NCI-H82 treated with DMSO at 0.1 percent for 48 hours (cell line): ENCODE measurements around the gene GRB2.

ENCODE experiments used
- DNase-seq: peaks from one replicate; lab custom pipeline; 2025; ENCODE audit not compliant: unreplicated experiment; lab: John Stamatoyannopoulos, UW

The GRB2 gene

DNA sequence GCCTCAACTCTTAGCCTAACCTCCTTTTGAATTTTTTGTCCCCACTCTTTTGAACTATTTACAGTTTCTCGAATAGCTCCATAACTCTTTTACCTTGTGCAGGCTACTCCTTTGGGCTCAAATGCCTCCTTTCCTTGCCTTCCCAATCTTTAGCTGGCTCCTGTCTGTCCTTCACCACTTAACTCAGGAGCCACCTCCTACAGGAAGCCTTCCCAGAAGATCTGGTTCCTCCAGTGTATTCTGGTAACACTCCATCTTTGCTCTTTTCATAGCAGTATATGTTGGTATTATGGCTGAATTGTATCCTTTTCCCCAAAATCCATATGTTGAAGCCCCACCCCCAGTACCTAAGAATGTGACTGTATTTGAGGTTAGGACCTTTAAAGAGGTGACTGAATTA is 9.0 kb upstream of the GRB2 start:
- no peak for DNase-seq

DNA sequence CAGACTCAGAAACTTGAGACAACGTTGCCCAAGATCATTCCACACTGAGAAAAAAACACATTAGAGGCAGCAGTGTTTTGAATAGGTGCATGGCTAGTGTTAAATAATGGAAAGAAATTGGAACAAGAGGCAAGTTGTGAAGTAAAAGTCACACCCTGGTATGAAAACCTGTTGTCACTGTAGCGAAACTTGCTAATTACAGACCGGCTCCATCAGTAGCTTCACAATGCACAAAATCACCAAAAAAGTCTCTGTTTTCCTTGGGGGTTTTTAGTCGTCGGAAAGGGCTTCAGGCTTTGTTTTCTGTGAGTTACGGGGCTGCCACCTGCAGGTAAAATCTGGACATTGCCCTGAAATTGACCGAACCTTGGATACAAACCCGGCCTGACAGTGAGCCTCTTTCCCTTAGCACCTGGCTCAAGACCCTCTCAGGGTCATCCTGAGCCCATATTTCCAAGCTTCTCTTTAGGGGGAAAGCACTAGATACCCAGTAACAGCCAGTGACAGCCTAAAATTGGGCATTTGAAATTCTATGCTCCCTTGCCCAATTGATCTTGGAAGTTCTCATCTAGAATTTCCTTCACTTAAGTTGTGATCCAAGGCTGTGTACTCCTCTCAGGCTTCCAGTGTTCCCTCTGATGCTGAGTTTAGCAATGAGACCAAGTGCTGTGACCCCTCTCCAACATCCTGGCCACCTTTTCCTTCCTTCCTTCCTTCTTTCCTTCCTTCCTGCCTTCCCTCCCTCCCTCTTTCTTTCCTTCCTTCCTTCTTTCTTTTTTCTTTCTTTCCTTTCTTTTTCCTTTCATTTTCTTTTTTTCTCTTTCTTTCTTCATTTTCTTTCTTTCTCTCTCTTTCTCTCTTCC is 7.2 kb upstream of the GRB2 start:
- DNase-seq: peak; percentile 57

DNA sequence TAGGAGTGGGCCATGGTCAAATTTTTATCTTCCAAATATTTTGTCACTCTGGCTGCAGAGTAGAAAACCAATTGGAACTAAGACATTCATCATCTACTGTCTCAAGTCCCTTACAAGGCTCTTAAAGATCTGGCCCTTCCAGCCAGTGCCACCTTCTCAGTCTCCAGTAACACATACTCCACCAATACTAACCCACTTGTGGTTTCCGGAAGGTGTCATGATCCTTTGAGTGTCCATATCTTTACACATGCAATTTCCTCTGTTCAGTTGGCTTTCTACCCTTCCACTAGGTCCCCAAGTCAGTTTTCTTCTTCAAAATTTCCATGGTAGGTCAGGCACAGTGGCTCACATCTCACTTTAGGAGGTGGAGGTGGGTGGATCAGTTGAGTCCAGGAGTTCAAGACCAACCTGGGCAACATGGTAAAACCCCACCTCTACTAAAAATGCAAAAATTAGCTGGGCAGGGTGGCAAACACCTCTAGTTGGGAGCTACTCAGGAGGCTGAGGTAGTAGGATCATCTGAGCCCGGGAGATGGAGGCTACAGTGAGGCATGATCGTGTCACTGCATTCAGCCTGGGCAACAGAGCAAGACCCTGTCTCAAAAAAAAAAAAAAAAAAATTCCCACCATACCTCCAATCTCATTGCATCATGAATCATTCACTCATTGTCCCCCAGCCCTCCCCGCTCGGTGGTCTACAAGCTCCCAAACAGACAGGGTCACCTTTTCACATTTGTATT is 6.0 kb upstream of the GRB2 start:
- DNase-seq: no peak

DNA sequence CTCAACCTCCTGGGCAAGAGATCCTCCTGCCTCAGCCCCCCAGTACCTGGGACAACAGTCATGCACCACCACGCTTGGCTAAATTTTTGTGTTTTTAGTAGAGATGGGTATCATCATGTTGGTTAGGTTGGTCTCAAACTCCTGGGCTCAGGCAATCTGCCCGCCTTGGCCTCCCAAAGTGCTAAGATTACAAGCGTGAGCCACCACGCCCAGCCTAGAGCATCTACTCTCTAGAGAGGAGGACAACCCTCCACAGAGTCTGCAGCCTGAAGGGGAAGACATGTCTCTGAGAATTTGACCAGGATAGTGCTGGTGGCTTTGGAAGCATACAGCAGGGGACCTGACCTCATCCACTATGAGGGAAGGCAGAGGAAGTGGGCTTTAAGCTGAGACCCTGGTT is 4.7 kb upstream of the GRB2 start:
- DNase-seq: no peak

DNA sequence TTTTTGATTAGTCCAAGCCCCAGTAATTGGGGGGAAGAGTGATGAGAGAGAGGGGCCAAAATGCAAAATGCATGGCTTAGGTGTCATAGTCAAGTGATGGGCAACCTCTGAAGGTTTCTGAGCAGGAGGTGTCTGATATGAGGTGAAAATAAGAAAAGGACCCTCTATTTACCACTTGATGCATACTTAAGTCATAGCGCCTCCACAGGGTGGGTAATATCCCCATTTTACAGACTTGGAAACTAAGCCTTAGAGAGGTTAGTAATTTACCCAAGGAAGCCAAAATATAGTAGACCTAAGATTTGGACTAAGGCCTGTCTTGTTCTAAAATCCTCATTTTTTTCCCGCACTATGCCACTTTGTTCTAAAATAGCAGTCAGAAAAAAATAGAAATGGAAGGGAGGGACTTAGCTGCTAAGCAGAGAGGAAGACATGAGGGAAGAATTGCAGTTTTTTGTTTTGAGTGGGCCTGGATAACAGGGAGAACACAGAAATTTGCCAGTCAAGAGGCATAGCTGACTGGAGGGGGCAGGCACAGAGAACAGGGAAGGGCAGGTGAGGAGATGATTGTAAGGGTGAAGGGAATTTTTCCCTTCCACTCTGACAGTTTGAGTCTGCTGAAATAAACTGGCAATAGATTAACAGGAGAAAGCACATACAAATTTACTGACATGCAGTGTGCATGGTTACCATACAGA is 2.3 kb upstream of the GRB2 start:
- no peak for DNase-seq

DNA sequence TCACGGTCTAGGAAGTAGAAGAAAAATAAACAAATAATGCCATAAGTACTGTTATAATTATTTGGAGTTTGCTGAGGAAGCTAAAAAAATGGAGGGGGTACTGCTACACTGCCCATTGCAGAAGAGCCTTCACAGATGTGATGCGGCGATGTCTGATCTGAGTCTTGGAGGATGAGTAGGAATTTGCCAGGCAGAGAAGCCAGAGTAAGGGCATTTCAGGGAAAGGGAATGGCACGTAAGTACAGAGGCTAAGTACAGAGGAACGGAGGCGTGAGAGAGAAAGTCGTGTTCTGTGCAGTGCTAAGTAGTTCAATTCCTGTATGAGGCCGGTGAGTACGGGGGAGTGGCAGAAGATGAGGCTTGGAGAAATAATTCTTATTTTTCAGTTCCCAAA is 741 bp upstream of the GRB2 start:
- DNase-seq: no peak

DNA sequence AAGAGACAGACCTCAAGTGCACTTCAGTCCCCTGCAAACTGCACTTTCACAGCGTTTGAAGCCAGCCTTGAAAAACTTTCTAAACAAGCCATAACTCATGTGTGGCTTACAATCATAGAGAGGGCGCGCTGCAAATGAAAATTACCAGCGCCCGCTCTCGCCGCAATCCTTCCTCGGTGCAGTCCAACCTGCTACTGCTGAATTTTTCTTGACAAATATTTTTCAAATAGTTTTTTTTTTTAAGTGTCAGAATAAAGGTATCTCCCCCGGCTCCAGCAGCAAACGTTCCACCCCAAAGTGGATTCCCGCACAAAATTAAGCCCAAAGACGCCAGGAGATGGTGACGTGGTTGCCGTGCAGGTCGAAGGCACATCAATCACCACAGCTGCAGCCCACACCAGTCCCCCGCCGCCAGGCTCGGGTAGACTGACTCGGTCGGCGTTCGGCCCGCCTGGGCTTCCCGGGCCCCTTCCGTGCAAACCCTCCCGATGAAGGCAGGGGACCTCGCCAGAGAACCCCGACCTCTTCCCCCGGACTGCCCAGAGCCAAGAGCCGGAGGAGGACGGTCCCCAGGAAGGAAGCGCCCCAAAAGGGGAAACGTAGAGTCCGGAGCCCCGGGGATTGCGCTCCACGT is 630 bp downstream of the GRB2 start:
- DNase-seq: peak; percentile 34

DNA sequence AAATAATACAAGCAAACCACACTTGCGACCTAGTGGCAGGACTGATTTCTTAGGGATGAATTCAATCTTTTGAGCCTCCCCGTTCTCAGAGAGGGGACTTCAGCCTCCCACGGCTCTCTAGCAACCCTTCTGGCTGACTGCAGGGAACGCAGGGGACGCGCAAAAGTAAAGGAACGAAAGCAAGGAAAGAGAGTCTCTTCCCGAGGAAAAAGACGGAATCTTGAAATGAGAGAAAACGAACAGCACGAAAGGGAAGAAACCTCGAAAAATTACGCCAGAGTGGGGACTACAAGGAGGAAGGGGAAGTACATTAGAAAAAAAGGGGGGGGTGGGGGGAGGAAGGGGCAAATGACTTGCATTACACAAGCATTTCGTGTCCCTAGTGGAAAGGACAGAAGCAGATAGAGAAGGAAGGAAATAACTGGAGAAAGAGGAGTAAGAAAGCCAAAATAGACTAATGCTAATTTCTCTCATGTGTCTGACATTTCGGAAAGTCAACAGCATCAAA is 1.2 kb downstream of the GRB2 start:
- DNase-seq: peak; percentile 64

DNA sequence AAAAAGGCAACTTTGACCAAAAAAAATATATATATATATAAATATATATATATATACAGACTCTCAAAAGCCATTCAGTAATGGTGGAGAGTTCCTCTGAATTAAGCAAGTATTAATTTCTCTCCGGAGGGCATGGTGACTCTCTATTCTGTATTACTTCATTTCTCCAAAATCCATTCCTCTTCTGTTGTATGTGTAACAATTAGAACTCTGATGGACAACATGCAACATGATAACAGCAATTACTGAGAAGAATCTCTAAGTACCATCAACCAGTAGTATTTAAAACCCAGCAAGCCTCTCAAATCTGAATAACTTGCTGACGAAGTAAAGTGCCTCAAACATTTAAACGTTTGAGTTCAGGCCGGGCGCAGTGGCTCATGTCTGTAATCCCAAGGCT is 2.3 kb downstream of the GRB2 start:
- no peak for DNase-seq

DNA sequence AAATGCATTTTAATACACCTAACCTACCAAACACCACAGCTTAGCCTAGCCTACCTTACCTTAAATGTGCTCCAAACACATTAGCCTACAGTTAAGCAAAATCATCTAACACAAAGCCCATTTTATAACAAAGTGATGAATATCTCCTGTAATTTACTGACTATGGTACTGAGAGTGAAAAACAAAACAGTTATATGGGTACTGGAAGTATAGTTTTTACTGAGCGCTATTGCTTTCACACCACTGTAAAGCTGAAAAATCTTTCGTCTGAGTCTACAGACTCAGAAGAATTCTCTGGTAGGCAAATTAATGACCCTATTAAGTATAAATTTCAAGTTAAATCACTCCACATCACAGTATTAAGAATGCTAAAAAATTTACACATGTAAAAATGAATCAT is 3.5 kb downstream of the GRB2 start:
- DNase-seq: no peak

DNA sequence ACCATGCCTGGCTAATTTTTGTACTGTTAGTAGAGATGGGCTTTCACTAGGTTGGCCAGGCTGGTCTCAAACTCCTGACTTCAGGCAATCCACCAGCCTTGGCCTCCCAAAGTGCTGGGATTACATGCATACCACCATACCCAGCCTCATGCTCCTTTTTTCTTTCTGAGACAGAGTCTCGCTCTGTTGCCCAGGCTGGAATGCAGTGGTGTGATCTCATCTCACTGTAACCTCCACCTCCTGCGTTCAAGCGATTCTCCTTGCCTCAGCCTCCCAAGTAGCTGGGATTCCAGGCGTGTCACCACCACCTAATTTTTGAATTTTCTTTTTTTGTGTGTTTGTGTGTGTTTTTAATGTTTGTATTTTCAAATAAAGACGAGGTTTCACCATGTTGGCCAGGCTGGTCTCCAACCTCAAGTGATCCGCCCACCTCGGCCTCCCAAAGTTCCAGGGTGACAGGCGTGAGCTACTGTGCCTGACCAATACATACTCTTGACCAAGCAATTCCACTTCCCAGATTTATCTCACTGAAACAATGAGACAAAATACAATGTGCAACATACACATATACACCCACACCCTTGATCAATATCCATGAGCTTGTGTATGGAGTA is 5.0 kb downstream of the GRB2 start:
- DNase-seq: no peak

DNA sequence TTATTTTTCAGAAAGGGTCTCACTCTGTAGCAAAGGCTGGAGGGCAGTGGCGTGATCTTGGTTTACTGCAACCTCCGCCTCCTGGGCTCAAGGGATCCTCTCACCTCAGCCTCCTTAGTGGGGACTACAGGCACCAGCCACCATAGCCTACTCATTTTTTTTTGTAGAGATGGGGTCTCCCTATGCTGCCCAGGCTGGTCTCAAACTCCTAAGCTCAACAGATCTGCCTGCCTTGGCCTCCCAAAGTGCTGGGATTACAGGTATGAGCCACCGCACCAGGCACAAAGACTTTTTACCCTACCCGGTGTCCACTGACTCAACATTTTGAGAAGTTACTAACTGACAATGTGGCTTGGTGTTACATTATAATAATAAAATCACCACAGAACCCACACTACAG is 7.2 kb downstream of the GRB2 start:
- DNase-seq: no peak

DNA sequence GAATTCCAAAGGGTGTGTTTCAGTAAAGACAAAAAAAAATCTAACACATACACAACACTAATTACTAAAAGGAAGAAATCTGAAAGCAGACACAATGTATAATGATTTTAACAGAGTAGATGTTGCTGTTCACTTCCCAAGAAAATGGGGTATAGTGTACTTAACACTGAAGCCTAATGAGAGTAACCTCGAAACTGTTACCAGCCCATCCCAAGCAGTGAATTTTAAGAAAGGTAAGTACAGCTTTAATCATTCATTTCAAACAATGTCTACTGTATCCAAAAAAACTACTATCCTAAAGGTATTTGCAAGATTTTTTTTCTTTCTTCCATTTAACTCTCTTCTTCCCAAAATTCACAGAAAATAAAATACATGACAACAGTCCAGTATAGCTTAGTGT is 8.3 kb downstream of the GRB2 start:
- no peak for DNase-seq

DNA sequence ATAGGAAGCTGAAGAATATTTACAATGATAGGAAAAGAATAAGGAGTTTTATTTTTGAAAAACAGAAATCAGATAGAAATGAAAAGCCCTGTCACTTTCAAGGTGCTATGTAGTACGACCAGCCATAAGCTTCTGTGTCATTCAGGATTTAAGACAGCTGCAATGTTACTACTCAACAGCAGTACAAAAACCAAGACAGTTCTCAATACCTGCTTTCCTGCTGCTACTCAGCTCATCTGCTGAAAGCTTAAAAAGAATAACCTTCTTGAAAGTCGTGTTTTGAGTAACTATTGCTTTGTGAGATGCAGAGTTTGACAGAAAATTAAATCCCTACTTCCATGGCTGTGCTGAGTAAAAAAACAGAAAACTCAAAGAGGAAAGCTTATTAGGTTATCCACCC is 8.7 kb downstream of the GRB2 start:
- no peak for DNase-seq

DNA sequence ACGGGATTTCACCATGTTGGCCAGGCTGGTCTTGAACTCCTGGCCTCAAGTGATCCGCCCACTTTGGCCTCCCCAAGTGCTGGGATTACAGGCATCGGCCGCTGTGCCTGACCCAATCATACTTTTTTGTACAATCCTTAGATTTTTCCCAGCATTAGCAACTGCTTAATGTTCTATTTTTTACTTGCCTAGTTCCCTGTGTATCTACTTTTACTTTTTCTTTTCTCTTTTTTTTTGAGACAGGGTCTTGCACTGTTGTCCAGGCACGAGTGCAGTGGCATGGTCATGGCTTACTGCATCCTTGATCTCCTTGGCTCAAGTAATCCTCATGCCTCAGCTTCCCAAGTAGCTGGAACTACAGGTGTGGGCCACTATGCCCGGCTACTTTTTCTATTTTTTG is 9.5 kb downstream of the GRB2 start:
- DNase-seq: no peak

DNA sequence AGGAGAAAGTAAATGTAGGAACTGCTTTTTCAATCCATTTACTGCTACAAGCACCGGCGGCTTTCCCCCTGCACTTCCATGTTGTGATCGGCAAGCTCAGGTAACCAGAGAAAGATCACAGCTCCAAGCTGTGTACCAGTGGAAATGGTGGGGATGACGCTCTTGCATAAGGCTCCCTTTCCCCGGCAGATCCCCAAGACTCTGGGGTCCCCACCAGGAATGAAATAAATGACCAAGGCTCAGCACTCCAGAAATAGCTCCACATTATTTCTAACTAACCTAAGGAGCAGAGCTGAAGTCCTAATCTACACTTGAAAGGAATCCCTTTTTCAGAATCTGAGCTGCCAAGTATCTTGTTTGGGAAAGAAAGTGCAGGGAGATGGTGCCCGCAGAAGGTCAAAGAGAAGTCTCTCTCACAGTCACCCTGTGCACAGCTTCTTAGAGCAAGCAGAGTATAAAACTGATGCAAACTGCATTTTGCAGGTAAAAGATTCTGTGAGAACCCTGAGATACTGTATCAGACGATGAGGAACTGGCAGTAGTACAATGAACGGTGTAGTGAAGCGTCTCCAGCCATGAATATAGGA is 11.1 kb downstream of the GRB2 start:
- DNase-seq: no peak

DNA sequence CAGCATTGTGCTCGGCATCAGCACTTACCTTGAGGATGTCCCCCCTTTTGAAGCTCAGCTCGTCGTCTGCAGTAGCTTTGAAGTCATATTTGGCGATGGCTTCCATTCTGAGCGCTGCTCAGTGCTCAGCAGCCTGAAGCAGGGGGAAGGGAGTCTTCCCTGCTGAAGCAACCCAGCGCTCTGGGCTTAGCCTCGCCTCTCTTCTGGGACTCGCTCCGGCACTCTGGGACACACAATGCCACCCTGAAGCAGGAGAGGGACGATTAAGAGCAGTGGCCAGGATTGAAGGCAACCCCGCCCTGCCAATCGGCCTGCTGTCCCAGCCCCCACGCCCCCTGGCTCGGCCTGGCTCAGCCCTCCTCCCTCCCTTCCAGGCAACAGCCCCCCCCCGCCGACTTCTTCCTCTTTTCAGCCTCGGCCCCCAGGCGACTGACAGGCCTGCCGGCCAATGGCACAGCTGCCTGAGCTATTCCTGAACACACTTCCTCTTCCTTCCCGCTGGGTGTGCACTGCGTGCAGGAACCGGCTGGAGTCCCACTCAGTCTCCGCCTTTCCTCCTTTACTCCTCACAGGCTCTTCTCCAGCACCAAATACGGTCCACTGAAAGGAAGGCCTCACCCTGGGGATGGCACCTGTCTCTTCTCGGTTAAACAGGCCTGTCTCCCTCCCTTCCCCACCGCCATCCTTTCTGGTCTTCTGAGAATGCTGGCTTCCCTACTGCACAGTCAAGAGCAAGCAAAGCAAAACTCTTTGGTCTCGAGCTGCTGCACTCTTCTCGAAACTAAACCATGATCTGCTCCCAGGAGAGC is 11.8 kb downstream of the GRB2 start:
- peak; percentile 97 for DNase-seq

DNA sequence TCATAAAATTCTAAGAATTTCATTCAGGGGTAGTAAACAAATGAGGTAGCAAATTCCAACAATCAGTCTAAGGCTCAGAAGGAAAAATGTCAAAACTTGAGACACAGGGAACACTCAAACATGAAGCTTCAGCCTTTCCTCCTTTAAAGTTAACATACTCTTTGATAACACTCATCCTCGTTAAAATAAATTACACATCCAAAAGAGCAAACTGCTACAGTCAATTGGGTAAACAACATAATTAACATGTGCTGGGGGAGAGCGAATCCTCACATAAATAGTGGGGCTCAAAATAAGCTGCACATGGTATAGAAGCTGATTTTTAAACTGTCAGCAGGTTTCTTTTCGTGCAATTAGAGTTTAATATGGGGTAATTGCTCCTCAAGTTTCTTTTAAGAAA is 12.9 kb downstream of the GRB2 start:
- DNase-seq: no peak

DNA sequence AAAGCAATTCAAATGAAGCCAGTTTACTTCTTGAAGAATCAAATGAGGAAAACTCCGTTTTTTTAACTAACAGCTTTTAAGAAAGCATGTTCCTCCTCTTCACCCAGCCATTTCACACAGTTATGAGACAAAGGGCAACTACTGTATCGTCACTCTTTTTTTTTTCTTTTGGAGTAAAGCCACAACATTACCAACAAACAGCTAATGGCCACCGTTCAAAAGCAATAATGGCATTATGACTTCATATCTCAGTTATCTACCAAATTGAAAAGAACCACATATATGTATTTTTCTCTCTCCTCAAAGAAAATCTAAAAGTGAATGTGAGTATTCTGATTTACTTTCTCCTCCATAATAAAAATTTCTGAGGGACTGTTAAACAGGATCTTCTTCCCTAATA is 14.5 kb downstream of the GRB2 start:
- DNase-seq: no peak
